Stimulated activated naive CD4-positive, alpha-beta T cell (primary cell): ENCODE measurements around the gene CPHXL.

Source experiments
- DNase-seq, 6 experiments: peaks; one replicate each; lab custom pipeline; 2025; lab: John Stamatoyannopoulos, UW

The CPHXL gene

GRCh38 chr16:75701361-75701760 lies 24.9 kb downstream of the CPHXL start, which contains the start of gene DUXB:
Gene DUXB (minus strand): TSS chr16:75701461. CDS start chr16:75701418, 43 bp downstream.
- DNase-seq: no peak

- no peak for DNase-seq
These were observed 28.7 kb downstream of the CPHXL start for GRCh38 chr16:75697571-75697970.

DNA sequence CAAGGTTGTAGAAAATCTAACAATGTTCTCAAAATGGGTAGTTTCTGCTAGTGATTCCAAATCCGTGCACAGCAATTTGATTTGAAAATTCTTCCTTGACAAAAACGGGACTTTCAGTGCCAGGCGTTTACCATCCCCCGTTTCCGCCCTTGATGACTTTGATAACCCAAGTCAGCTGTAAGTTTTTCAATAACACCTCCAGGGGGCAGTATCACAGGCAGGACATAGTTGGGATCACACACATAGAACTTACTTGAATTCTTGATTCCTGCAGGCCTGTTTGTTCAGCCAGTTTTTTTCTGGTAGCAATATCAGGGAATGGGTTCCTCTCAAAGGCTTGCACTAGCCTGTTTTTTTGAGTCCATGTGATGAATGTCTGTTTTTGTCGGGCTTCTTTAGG lies 30.6 kb downstream of the CPHXL start:
- no peak for DNase-seq

DNA sequence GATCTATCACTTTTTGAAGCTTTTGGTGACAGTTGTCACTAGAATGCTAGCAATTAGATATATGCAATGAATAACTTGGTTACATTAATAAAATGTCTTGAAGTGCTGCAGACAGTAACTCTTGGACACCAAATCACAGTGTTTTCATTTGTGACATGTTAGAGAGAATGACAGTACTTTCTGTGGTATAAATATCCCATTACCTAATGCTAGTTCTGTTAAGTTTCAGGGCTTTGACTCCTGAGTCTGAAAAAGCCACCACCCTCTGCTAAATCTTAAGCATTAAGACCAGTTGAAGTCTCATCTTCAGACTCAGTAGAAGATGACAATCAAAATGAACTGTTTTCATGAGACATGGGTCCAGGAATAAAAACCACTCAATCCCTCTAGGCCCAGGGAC lies 38.9 kb downstream of the CPHXL start:
- no peak for DNase-seq

GRCh38 chr16:75682308-75682707 lies 44.0 kb downstream of the CPHXL start:
- no peak for DNase-seq

DNA sequence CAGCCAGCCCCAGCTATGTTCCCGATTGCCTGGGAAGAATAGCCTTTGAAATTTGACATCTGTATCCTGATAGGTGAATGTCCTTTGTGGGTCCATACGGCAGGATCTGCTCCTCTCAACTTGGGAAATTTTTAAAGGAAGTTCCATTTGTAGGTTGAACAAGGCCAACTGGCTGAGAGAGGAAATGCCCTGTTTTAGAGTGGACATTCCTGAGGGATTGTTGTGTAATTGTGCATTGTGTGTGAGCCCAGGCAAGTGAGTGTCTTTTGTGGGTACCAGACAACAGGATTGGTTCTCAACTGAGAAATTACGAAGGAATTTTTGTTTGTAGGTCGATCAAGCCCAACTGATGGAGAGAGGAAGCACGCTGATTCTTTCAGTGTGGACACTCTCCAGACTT lies 46.9 kb downstream of the CPHXL start:
- no peak for DNase-seq

DNA sequence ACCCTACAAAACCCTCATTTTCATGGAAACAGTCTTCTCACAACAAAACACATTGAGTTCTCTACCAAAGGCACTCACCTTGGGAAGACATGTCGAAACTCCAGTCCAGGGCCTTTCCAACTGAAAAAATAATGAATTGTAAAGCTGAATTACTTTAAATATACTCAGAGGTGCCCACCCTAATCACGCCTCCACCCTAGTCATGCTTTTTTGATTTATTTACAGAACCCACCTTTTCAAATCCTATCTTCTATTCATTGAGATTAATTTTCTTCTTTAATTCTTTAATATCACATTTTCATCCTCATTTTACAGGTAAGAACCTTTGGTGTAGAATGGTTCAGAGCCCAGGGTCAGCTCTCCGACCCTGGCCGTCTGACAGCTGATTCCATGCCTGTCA lies 49.4 kb downstream of the CPHXL start, which contains the start of gene CPHXL2:
TSS of gene CPHXL2 (minus strand) at position 101 of the 400 bp plus-strand sequence. CDS start at position 91, 10 bp downstream.
- DNase-seq: no peak

GRCh38 chr16:75667503-75667902 lies 58.8 kb downstream of the CPHXL start:
- no peak for DNase-seq
